GM18511 (cell line): ENCODE results near the gene PPP2R3B.
"Not testable (repeated sequence)": the region's sequence is repeated elsewhere in the genome, so short reads cannot be mapped to it uniquely, and the experiment has no call there.

Experiments
- ATAC-seq: cut with Tn5 transposase; IDR thresholded peaks from one replicate; pipeline ENCODE4 v1.9.1; 2021; ENCODE audit warnings: mild to moderate bottlenecking, moderate library complexity; ENCODE audit not compliant: unreplicated experiment

PPP2R3B gene

DNA sequence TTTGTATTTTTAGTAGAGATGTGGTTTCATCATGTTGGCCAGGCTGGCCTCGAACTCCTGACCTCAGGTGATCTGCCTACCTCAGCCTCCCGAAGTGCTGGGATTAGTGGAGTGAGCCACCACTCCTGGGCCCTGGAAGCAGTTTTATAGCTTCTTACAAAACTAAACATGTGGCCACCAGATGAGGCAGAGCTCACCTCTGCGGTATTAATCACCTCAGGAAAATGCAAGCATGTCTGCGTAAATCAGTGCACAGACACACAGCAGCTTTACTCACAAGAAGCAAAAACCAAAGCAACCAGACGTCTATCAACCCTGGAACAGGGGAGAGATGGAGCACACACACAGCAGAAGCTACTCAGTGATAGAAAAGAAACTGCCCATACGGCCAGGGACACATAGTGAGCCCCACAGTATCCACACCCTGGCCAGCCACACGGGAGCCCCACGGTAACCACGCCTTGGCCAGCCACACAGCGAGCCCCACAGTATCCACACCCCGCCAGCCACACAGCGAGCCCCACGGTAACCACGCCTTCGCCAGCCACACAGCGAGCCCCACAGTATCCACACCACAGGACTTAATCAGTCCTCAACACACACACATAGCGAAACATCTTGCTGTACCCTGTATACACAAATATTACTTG, 30.2 kb downstream of the PPP2R3B start:
- ATAC-seq: no peak

DNA sequence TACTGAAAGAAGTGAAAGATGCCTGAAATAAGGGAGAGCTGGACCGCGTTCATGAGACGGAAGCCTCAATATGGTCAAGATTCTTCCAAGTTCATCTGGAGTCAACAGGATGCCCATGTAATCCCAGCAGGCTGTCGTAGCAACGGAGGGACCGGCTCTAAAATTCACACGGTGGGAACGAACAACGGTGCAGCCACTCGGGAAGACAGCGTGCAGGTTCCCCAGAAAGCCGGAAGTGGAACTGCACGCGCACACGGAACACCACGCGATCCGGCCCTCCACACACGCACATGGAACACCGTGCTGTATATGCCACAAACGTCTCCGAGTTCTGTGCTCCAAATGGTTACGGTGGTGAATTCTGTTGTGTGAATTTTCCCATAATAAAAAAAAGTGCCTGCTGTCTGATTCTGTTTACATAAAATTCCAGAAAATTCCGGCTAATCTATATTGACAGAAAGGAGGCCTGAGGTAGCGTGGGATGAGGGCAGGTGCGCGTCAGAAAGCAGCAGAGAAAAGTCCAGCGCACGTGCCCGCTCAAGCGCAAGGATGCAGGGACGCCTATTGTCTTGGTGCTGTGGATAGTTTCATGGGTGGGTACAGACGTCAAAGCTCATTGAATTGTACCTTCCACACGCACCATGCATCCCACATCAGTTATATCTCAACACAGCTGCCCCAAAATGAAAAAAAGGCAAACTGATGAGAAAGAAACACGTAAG, 31.2 kb downstream of the PPP2R3B start:
- no peak for ATAC-seq

DNA sequence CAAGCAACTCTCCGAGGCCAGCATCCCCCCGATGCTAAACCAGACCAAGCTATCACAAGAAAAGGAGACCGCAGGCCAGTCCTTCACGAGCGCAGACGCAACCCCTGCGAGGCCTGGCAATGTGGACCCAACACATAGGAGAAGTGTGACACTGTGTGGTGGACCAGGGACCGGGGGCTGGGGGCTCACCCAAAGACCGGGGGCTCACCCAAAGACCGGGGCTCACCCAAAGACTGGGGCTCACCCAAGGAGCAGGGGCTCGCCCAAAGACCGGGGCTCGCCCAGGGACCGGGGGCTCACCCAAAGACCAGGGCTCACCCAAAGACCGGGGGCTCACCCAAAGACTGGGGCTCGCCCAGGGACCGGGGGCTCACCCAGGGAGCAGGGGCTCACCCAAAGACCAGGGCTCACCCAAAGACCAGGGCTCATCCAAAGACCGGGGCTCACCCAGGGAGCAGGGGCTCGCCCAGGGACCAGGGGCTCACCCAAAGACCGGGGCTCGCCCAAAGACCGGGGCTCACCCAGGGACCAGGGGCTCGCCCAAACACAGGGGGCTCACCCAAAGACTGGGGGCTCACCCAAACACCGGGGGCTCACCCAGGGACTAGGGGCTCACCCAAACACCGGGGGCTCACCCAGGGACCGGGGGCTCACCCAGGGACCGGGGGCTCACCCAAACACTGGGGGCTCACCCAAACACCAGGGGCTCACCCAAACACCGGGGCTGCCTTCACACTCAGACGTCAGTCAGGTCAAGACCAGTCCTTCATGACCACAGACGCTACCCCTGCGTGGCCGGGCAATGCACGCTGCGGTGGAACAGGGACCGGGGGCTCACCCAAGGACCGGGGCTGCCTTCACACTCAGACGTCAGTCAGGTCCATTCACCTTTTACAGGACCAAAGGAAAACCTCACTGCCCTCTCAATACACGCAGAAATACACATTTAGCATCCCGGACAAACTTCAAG, 32.9 kb downstream of the PPP2R3B start:
- ATAC-seq: no peak

DNA sequence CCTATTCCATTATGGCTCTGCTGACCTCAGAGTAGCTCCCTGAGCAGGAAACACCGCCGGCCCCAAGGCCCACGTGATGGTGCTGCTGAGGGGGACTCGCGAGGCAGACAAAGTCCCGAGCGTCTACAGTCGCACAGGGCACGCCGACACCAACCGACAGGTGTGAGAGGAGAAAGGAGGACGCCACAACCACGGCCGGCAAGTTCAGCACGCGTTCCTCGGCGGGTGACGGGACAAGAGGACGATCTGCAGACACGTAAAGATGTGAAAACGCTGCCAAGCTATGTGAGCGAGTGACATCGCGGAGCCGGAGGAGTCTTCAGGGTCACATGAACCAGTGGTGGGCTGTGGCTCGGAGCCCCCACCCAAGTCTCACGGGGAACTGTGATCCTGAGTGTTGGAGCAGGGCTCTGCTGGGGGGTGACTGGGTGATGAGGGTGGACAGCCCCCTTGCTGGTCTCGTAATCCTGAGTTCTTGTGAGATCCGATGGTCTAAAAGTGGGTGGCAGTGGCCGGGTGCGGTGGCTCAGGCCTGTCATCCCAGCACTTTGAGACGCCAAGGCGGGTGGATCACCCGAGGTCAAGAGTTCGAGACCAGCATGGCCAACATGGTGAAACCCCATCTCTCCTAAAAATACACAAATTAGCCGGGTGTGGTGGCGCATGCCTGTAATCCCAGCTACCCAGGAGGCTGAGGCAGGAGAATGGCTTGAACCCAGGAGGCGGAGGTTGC, 34.0 kb downstream of the PPP2R3B start:
- ATAC-seq: no peak

DNA sequence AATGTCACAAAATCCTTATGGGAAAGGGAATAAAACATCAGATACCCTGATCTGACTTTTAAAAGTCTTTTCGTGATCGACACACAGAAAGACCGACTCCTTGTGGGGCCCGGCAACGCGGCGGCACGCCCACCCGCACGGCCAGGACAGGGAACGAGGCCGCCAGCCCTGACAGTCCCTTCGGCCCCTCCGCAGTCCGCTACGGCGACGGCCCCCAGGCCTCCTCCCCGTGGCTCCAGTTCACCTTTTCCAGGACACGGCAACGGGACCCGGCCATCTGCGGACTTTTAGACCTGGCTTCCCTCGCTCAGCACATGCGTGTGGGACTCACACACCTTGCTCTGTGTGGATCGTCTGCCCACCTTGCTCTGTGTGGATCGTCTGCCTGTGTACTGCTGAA, 34.5 kb downstream of the PPP2R3B start:
- no peak for ATAC-seq

DNA sequence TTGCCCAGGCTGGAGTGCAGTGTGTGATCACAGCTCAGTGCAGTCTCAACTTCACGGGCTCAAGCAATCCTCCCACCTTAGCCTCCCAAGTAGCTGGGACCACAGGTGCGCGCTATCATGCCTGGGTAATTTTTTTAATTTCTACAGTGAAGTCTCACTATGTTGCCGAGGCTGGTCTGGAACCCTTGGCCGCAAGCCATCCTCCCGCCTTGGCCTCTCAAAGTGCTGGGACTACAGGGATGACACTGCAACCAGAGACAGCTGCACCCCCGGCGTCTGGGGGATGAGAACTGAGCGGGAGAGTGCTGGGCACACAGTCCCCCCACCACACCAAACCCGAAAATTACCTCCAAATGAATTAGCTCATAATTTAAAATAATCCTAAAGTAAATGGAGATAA, 35.0 kb downstream of the PPP2R3B start:
- ATAC-seq: no peak

DNA sequence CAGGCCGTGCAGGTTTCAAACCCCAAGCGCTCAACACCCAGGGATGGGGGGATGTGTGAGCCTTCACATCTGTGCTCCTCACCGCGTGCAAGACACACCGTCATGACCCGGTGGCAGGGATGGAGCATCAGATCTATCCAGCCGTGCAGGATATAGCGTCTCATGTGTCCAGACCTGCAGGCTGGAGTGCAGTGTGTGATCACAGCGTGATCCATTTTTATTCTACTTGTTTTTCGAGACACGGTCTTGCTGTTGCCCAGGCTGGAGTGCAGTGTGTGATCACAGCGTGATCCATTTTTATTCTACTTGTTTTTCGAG, 35.4 kb downstream of the PPP2R3B start:
- ATAC-seq: not testable (repeated sequence)

DNA sequence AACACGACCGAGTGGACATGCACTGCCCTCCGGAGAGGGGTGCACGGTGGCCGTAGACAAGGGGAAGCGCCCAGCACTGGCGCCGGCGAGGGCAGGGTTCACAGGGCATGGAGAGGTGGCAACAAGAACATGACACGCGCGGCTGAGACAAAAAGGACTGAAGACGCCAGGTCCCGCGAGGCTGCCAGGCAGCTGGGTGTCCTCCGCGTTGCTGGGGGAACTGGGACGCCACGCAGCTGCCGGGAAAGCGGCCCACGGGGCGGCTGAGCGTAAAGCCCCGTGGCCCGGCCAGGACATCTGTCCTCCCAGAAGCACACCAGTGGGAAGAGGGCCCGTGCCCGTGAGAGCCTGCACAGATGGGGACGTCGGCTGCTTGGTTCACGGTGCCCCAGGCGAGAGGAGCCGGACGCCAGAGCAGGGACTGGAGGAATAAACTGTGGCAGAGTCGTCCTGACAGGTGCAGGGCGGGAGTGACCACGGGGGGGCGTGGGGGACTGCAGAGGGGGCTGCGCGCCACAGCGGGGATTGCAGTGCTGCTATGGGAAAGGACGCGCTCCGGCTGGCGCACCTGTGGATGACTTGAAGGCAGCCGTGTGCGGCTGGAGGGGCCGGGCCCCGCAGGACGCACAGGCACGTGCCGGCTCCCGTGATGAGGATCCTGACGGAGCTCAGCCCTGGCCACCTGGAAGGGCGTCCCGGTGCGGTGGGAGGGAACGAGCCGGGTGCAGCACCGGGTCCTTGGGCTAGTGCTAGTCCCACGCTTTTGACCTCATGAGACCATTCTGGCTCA, 36.0 kb downstream of the PPP2R3B start:
- ATAC-seq: no peak

DNA sequence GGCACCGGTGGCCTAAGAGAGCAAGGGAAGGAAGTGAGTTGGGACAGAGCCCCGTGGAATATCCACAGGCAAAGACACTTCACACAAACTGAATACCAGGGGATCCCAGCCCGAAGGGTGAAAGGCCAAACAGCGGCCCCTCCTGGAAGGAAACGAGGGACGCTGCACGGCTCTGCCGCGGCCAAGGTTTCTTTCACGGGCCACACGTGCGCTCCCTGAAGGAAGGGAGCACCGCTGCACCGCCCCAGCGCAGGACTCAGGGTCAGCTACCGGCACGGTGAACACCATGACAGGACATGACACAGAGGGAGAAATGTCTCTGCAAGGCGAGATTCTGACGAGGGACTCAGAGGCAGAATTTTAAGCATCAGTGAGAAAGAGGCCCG, 36.6 kb downstream of the PPP2R3B start:
- no peak for ATAC-seq

DNA sequence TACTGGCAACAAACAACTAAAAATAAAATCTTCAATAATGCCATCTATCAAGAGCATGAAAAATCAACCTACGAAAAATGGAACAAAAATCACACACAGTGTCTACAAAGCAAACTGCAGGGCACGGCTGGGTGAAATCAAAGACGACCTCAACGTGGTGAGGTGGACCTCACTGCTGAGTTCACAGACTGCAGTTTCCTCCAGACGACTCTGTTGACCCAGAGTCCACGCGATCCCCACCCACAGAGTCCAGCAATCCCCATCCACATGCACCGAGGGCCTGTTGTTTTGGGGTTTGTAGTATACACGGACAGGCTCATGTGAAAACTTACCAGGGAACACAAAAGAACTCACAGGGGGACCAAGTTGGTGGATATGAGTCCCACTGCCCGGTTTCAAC, 37.0 kb downstream of the PPP2R3B start:
- no peak for ATAC-seq

DNA sequence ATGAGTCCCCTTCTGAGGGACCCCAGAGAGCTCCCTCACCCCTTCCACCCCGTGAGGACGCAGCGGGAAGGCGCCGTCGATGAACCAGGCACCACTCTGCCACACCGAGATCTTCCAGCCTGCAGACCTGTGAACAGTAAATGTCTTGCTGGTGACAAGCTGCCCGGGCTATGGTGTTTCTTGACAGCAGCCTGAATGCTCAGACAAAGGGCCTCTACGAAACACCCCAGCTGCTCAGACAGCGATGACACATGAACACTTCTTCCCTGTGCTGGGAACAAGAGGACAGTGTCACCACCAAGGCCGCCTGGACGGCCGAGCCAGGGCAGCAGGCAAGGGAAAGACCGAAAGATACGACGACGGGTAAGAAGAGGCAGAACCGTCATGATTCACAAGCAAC, 37.5 kb downstream of the PPP2R3B start:
- no peak for ATAC-seq

DNA sequence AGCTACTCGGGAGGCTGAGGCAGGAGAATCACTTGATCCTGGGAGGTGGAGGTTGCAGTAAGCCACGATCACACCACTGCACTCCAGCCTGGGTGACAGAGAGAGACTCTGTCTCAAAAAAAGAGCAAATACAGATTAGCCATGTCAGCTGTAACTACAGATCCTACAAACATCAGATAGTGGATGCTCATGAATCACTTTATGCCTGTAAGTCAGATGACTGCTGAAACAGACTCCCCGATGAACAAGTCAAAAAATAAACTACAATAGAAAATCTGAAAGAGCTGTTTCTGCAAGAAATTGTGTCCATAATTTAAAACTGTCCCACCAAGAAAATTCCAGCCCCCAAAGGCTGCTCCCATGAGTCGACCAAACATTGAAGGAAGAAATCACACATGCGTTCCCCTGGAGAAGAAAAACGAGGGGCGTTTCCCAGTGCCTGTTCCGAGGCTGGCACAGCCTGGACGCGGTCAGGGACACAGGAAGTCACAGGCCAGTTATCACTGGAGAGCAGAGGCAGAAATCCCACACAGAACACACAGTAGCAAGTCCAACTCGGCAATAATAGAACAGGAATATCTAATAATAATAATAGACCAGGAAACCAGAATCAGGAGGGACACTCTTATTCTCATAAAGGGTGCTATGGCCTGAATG, 38.1 kb downstream of the PPP2R3B start:
- ATAC-seq: no peak

DNA sequence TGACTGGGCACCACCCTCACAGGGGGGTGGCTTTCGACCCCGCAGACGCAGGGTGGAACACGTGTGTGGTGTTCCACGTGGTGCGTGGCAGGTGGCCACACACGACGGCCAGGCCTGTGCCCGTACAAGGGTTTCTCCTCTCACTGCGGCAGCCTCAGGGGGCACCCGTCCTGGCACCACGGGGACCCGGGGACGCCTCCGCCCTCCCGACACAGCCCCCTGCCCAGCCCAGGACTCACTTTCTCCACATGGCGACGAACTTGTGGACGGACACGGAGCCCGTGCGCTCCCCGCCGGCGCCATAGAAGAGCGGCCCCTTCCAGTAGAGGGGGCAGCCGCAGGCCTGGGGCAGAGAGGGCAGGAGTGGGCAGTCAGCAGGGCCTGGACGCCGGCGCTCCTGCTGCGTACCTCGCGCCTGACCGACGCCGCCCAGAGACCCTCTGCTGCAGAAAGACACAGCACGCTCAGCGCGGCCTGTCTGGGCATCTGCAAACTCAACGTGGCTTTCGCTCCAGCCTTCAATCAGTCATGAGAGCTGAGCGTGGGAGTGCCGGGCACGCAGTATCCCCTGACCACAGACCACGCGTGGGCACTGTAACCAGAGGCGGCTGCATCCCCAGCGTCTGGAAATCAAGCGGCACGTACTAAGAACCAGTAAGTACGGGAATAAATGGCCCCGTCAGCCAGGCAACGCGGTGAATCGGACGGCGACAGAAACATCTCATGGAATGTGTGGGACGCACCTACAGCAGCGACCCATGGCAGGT, 39.2 kb downstream of the PPP2R3B start:
- no peak for ATAC-seq

DNA sequence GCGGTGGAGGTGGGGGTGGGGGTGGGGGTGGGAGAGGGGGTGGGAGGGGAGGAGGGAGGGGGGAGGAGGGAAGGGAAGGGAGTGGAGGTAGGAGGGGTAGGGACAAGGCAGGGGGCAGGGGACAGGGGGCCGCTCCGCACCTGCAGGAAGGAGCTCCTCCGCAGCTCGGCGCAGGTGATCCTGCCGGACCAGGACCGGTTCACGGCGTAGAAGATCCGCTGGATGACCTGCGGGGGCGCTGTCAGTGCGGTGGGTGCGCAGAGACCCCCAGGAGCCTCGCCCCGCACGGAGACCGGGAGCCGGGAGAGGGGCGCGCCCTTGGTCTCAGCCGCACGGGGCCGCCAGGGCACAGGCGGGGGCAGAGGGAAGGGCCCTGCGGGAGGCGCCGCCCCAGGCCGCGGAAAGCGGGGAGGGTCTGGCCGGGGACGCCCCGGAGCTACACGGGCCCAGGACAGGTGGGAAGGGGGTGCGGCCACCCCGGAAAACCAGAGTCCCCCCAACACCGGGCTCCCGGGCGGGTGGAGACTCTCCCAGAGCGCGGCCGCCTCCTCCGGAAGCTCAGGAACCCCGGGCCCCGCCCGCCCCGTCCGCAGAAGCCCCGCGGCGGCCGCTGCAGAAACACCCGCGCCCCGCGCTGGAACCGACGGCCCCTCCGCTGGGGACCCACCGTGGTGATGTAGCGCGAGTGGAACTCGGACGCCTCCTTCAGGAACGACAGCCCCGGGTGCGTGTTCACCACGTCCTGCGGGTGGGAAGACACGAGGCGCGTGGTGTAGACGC, 40.5 kb downstream of the PPP2R3B start:
- ATAC-seq: no peak

DNA sequence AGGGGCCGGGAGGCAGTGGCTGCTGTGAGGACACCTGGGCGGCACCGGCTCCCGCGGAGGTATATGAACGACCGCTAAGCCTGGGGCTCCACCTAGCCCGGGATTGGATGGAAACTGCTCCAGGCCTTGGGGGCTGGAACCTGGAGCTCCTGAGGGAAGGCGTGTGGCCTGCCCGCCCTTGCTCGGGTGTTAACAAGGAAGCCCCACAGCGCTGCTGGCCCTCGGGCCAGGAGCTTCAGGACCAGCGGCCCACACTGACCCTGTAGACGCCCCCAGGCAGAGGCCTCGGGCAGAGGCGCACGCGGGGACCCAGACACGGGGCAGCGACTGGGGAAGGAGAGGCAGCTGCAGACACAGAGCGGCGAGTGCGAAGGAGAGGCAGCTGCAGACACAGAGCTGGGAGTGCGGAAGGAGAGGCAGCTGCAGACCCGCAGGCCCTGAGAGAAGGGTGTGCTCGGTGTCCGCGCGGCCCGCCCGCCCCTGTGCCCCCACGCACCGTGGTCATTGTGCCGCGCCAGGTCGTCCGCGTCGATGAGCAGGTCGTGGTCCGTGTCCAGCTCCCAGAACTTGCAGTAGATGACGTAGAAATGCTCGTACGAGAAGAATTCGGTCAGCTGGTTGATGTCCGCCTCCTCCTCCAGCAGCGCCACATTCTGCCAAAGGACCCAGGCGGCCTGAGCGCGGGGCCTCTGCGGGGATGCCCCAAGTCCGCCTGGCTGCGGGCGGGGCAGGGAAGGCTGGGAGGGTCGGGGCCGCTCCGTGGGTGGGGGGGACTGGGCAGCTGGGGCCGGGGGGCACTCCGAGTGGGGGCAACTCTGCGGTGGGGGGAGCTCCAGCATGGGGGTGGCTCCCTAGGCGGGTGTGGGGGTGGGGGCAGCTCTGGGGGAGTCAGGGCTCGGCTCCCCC, 41.4 kb downstream of the PPP2R3B start:
- ATAC-seq: no peak

DNA sequence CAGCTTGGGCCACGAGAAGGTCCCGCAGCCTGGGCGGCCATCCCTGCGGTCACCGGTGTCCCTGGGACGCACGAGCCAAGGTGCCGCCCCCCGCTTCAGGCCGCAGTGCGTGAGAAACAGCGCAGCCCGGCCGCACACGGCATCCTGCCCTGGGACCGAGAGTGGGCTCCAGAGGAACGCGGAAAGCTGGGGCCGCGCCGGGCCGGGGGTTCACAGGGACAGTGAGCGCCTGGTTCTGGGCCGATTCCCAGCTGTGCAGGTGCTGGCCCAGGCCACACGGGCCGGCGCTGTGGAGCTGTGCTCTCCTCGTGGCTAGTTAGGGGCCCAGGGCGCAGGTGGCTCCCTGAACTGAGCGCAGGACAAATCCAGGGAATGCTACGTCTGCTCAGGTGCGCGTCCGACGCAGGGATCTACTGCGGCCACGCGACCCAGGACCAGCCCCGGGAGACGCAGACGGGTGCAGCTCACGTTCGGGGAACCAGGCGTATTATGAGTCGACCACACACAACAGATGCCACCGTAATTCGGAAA, 42.3 kb downstream of the PPP2R3B start:
- ATAC-seq: no peak

DNA sequence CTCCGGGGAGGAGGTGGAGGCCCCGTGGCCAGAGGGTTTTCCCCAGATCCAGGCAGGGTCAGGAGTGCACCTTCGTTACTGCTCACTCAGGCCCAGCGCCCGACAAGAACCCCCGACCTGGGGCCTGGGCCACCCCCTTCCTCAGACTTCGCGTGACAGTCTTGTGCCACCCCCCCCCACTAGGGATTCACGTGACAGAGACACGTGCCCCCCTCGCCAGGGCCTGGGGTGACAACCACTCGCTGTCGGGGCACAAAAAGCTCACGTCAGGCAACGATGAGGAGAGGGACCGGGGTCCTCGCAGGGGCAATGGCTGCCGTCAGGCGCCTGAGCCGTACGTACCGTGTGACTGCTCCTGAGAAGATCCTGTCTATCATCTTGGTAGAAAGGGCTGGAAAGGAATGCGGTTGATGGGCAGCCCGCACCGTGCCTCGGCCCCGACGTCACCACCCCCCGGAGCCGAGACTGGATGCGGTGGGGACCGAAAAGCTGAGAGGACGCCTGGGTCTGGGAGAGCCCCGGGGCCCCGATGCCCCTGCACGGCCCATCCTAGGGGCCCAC, 45.1 kb downstream of the PPP2R3B start:
- ATAC-seq: no peak
